SK-N-SH treated with all-trans-retinoic acid at 6 μM for 48 hours (cell line): ENCODE results near the gene ARSH.

Experiments used
- BACH2 ChIP-seq: fragments of 250-450 bp; sonication (Bioruptor Pico); IDR thresholded peaks from 2 replicates; pipeline ENCODE4 v1.9.0; 2021; ENCODE audit warnings: mild to moderate bottlenecking, borderline replicate concordance
- CREB5 ChIP-seq: fragments of 250-450 bp; sonication (Bioruptor Pico); IDR thresholded peaks from 2 replicates; pipeline ENCODE4 v1.5.1; 2020; ENCODE audit warnings: low read depth, mild to moderate bottlenecking, moderate library complexity
- CSRNP3 ChIP-seq: fragments of 250-450 bp; sonication (Bioruptor Pico); IDR thresholded peaks from 2 replicates; pipeline ENCODE4 v1.5.1; 2021; ENCODE audit warnings: mild to moderate bottlenecking, moderate library complexity
- ISL1 ChIP-seq: fragments of 250-450 bp; sonication (Bioruptor Pico); IDR thresholded peaks from 2 replicates; pipeline ENCODE4 v2.1.2; 2022; ENCODE audit warnings: mild to moderate bottlenecking, moderate library complexity
- PATZ1 ChIP-seq: fragments of 250-450 bp; sonication (Bioruptor Pico); IDR thresholded peaks from 2 replicates; pipeline ENCODE4 v1.8.0; 2020; ENCODE audit warnings: mild to moderate bottlenecking, moderate library complexity, borderline replicate concordance
- POU6F1 ChIP-seq: fragments of 250-450 bp; sonication (Bioruptor Pico); IDR thresholded peaks from 2 replicates; pipeline ENCODE4 v1.8.0; 2021; ENCODE audit warnings: low read depth, mild to moderate bottlenecking, moderate library complexity, borderline replicate concordance
- PPARA ChIP-seq: fragments of 250-450 bp; sonication (Bioruptor Pico); IDR thresholded peaks from 2 replicates; pipeline ENCODE4 v1.5.0; 2020; ENCODE audit warnings: mild to moderate bottlenecking, borderline replicate concordance
- TCF4 ChIP-seq: fragments of 250-450 bp; sonication (Bioruptor Pico); IDR thresholded peaks from 2 replicates; pipeline ENCODE4 v1.8.0; 2021; ENCODE audit warnings: mild to moderate bottlenecking, moderate library complexity, borderline replicate concordance
- ZFP3 ChIP-seq: fragments of 250-450 bp; sonication (Bioruptor Pico); IDR thresholded peaks from 2 replicates; pipeline ENCODE4 v1.5.0; 2020; ENCODE audit warnings: mild to moderate bottlenecking, moderate library complexity
- ZFP30 ChIP-seq: fragments of 450-650 bp; formaldehyde crosslinking; IDR thresholded peaks from 2 replicates; pipeline ENCODE4 v1.5.0; 2022; ENCODE audit warnings: mild to moderate bottlenecking, moderate library complexity

- TF ChIP-seq CREB5, result no peak
- TF ChIP-seq ZFP30, result no peak
- no peak for TF ChIP-seq CSRNP3 (CRISPR knock-in tag)
- TF ChIP-seq ISL1 (CRISPR knock-in tag), result no peak
- TF ChIP-seq PATZ1 (CRISPR knock-in tag), result no peak
- TF ChIP-seq BACH2, result no peak
- no peak for TF ChIP-seq ZFP3 (CRISPR knock-in tag)
- no peak for TF ChIP-seq POU6F1 (CRISPR knock-in tag)
- no peak for TF ChIP-seq PPARA (CRISPR knock-in tag)
- no peak for TF ChIP-seq TCF4
These were observed 48.1 kb upstream of the ARSH start for GRCh38 chrX:2958199-2958598.
